ENCODE results near the gene SPINK6.

SPINK6 gene

GRCh38 chr5:148255456-148255855 is 52.6 kb downstream of the SPINK6 start:
- TF ChIP-seq CTCF (IDR thresholded peaks at IDR 0.05) (no peak), ZFX (IDR thresholded peaks at IDR 0.05; ENCODE audit: borderline replicate concordance) (no peak)
- H3K27ac ChIP-seq, result no peak overlapping the region

- H3K27ac ChIP-seq, result no peak overlapping the region
- no peak for TF ChIP-seq CTCF (IDR thresholded peaks at IDR 0.05)
- TF ChIP-seq ZFX (IDR thresholded peaks at IDR 0.05; ENCODE audit: borderline replicate concordance), result no peak
Measured at GRCh38 chr5:148259288-148259687, 56.4 kb downstream of the SPINK6 start.

DNA sequence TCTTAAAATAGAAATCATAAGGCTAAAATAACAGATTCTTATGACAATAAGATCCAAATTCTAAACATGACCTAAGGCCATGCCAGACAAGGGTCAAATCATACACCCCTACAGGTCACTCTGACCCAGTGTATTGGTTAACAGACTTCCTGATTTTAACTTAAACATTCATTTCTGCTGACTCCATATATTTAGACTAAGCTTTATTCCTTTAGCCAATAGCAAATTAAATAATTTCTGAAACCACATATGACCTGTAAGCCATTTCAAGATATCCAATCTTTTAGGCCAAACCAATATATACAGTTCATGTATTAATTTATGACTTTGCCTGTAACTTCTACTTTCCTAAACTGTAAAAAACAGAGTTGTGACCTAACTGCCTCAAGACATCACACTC is 58.4 kb downstream of the SPINK6 start:
- no peak overlapping the region for H3K27ac ChIP-seq

More for the DNA sequence above, 58.4 kb downstream of the SPINK6 start:
- no peak for TF ChIP-seq CTCF (IDR thresholded peaks at IDR 0.05)
- TF ChIP-seq ZFX (IDR thresholded peaks at IDR 0.05; ENCODE audit: borderline replicate concordance), result no peak
